ENCODE data around the gene H1-8.

The H1-8 gene

GRCh38 chr3:129501630-129502029, 41.3 kb upstream of the H1-8 start:
- TF ChIP-seq, protein P1, sequence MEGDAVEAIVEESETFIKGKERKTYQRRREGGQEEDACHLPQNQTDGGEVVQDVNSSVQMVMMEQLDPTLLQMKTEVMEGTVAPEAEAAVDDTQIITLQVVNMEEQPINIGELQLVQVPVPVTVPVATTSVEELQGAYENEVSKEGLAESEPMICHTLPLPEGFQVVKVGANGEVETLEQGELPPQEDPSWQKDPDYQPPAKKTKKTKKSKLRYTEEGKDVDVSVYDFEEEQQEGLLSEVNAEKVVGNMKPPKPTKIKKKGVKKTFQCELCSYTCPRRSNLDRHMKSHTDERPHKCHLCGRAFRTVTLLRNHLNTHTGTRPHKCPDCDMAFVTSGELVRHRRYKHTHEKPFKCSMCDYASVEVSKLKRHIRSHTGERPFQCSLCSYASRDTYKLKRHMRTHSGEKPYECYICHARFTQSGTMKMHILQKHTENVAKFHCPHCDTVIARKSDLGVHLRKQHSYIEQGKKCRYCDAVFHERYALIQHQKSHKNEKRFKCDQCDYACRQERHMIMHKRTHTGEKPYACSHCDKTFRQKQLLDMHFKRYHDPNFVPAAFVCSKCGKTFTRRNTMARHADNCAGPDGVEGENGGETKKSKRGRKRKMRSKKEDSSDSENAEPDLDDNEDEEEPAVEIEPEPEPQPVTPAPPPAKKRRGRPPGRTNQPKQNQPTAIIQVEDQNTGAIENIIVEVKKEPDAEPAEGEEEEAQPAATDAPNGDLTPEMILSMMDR (IDR thresholded peaks at IDR 0.05; ENCODE audit: low read depth, low read length, missing control alignments) = no peak
- H3K4me3 ChIP-seq (ENCODE audit: low read depth, low read length) = no peak overlapping the region
- no peak for DNase-seq (ENCODE audit: low read depth)
- in situ Hi-C loops (cut with HindIII; ENCODE audit: low sequenced_read_pairs) = no loop called here

GRCh38 chr3:129502641-129503408, 40.1 kb upstream of the H1-8 start:
- in situ Hi-C loops (cut with HindIII; ENCODE audit: low sequenced_read_pairs) = no loop called here
- H3K4me3 ChIP-seq (ENCODE audit: low read depth, low read length) = no peak overlapping the region
- DNase-seq (ENCODE audit: low read depth) = no peak
- TF ChIP-seq, protein P1 (IDR thresholded peaks at IDR 0.05; ENCODE audit: low read depth, low read length, missing control alignments) = no peak

GRCh38 chr3:129503471-129504291, 39.3 kb upstream of the H1-8 start:
- TF ChIP-seq, protein P1 (IDR thresholded peaks at IDR 0.05; ENCODE audit: low read depth, low read length, missing control alignments) = no peak
- H3K4me3 ChIP-seq (ENCODE audit: low read depth, low read length) = no peak overlapping the region
- DNase-seq (ENCODE audit: low read depth) = no peak
- in situ Hi-C loops (cut with HindIII; ENCODE audit: low sequenced_read_pairs) = no loop called here

DNA sequence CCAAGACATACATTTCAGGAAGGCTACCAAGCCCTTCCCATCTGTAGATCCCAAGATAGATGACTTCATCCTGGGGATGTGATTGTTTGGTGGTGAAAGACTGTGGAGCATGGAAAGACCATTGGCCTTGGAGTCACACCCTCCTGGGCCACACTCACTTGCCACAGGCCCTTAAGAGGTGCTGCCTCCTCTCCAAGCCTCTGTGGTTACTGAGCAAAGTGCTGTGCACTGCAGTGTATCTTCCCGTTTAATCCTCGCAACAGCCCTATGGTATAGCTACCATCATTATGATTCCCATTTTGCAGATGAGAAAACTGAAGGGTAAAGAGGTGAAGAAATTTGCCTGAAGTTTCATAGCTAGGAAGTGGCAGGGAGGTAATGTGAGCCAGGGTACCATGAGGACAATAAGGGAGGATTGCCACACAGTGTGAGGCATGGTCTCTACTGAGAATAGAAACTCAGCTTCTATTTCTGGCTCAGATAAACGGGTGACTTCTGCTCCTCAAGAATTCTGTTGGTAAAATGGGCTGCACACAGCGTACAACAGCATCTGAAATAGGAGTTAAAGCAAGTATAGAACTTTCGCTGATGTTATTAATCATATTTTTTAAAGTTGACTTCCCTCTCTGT, 38.4 kb upstream of the H1-8 start:
- no peak for DNase-seq (ENCODE audit: low read depth)
- H3K4me3 ChIP-seq (ENCODE audit: low read depth, low read length) = no peak overlapping the region
- TF ChIP-seq, protein P1 (IDR thresholded peaks at IDR 0.05; ENCODE audit: low read depth, low read length, missing control alignments) = no peak
- in situ Hi-C loops (cut with HindIII; ENCODE audit: low sequenced_read_pairs) = no loop called here

DNA sequence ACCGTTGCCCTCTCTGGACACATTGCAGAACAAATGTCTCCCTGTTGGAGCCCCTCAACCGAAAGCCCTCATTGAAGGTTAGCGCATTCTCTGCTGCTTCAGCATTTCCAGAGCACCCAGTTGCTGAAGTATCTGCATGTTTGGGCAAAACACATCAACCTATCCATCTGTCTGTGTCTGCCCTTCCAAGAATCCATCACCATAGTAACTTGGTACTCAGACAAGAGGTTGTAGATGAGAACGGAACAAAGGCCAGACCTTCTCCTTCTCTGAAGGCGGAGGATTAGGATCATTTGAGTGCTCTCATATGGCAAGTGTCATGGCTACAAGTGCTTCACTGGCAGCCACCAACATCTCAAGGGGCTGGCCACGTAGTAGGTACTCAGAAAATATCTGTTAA, 37.6 kb upstream of the H1-8 start:
- in situ Hi-C loops (cut with HindIII; ENCODE audit: low sequenced_read_pairs) = no loop called here
- DNase-seq (ENCODE audit: low read depth) = no peak
- H3K4me3 ChIP-seq (ENCODE audit: low read depth, low read length) = no peak overlapping the region
- TF ChIP-seq, protein P1 (IDR thresholded peaks at IDR 0.05; ENCODE audit: low read depth, low read length, missing control alignments) = no peak

DNA sequence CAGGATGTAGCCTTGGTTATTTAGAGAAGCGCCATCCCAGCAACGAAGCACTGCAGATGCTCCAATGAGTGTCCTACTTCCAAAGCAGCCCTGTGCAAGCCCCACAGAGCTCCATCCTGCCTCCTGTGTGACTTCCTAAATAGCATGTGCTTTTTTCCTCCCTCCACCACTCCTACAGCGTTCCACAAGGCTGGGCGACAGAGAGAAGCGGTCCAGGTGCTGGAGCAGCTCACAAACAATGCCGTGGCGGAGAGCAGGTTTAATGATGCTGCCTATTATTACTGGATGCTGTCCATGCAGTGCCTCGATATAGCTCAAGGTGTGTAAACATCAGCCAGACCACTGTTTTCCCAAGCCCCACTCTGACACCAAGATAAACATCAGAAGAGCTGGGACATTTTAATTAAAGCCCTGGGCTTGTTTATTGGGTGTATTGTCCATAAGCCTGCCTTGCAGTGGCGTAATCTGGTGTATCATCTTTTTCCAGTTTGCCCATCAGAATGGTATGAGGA, 36.7 kb upstream of the H1-8 start:
- in situ Hi-C loops (cut with HindIII; ENCODE audit: low sequenced_read_pairs) = no loop called here
- H3K4me3 ChIP-seq (ENCODE audit: low read depth, low read length) = no peak overlapping the region
- TF ChIP-seq, protein P1 (IDR thresholded peaks at IDR 0.05; ENCODE audit: low read depth, low read length, missing control alignments) = no peak
- DNase-seq (ENCODE audit: low read depth) = no peak
